LNCaP clone FGC (cell line): ENCODE data around the gene BOD1L1.
A peak's percentile ranks its signal among the peaks of the same experiment; 100 is the strongest.

ENCODE experiments used
- DNase-seq: peaks from one replicate; pipeline ENCODE4 v3.0.0-alpha.2; 2011; ENCODE audit warnings: low read depth
- H3K4me3 ChIP-seq: 2 replicates; pipeline ENCODE4 v1.5.1; 2011; ENCODE audit warnings: mild to moderate bottlenecking, low read depth, low read length, control low read depth
- TF ChIP-seq, protein P1 (sequence below): IDR thresholded peaks from 2 replicates; pipeline ENCODE4 v1.5.1; 2012; ENCODE audit warnings: mild to moderate bottlenecking; ENCODE audit not compliant: control insufficient read depth, insufficient read depth; ENCODE audit errors: extremely low read depth

Gene BOD1L1

DNA sequence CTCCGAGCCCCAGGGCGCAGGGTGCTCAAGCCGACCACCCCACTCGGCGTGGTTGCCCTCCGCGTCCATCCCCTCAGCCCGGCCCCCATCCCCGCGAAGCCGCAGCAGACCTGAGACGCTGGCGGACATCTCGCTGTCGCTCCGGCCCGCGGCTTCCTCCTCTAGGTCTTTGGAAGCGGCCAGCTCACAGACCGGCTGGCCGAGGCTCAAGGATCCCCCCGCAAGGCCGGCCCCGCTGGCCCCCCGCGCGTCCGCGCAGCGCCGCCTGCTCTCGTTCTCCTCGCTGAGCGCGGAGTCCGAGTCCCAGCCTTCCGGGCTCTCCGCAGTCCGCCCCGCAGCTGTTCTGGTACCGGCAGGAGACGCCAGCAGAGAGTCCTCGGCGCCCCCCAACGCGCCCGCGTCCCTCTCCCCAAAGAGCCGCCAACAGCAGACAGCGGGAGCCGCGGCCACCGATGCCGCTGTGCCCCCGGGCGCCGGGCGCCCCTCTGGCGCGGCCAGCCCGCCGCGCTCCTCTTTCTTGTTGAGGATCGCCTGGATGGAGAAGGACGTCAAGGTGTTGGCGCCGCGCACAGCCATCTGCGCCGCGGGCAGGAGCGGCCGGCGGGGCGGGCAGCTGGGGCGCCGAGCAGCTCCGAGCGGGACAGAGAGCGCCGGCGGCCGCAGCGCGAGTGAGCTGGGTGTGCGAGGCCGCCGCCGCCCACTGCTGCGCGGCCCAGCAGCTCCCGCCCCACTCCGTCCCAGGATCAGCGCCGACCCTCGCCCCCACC is 83.5 kb downstream of the BOD1L1 start, which contains the start of gene NKX3-2:
Gene NKX3-2 (minus strand): TSS at position 670 of the 767 bp plus-strand sequence. CDS start 94 bp downstream, at position 576.
- no peak for DNase-seq
- H3K4me3 ChIP-seq = peak within 1 kb of the TSS; percentile 56
- TF ChIP-seq, protein P1, sequence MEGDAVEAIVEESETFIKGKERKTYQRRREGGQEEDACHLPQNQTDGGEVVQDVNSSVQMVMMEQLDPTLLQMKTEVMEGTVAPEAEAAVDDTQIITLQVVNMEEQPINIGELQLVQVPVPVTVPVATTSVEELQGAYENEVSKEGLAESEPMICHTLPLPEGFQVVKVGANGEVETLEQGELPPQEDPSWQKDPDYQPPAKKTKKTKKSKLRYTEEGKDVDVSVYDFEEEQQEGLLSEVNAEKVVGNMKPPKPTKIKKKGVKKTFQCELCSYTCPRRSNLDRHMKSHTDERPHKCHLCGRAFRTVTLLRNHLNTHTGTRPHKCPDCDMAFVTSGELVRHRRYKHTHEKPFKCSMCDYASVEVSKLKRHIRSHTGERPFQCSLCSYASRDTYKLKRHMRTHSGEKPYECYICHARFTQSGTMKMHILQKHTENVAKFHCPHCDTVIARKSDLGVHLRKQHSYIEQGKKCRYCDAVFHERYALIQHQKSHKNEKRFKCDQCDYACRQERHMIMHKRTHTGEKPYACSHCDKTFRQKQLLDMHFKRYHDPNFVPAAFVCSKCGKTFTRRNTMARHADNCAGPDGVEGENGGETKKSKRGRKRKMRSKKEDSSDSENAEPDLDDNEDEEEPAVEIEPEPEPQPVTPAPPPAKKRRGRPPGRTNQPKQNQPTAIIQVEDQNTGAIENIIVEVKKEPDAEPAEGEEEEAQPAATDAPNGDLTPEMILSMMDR = no peak

DNA sequence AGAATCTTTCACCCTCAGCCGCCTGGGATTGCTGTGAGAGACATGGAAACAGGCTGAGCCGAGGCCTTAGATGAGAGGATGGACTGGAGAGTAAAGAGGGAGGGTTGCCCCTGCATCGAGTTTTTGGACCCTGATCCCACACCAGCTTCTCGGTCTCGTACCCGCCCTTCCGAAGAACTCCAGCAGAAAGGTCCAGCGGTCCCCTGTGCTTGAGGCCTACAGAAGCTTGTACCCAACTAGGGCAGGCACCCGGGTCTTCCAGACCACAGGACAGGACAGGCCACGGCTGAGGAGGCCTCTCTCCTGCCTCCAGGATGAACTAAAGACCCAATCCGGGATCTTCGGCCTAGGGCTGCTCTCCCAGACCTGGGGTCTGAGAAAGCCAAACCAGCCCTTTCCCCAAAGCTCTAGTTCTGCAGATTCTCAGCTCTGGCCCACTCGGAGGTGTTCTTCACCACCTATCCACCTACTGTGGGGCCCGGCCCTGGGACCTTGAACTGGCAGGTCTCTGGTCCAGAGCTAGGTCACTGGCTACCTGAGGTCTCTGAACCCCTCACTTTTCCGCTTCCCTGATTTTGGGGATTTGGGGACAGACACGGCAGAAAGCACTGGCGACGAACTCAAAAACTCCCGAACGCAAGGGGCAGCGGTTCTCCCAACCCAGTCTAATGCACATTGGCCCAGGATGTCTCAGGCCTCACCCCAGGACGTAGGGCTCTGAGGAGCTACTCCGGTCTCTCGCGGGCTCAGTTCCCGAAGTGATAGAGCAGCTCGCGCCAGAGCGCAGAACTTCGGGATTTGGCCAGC is 84.3 kb downstream of the BOD1L1 start:
- TF ChIP-seq, protein P1 = no peak
- H3K4me3 ChIP-seq = no peak overlapping the region
- DNase-seq = no peak

DNA sequence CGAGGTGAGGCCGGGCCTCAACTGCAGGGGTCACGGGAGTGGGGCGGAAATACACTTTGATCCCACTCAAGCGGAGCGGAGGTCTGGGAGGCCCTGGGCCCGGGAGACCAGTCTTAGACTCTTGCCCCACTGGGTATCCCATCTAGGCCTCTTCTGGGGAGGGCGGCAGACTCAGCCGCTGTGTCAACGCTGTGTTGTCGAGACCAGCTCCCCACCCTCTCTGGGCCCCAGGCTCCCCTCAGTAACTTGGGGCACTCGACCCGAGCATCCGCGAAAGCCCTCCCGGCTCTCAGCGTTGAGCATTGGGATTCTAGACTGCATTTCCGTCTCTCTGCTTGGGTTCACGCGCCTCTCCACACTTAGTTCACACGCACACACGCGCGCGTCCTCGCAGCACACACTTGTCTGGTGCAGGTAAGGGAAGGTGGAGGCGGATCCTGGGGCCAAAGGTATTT is 84.9 kb downstream of the BOD1L1 start:
- no peak overlapping the region for H3K4me3 ChIP-seq
- TF ChIP-seq, protein P1 = no peak
- DNase-seq = no peak

DNA sequence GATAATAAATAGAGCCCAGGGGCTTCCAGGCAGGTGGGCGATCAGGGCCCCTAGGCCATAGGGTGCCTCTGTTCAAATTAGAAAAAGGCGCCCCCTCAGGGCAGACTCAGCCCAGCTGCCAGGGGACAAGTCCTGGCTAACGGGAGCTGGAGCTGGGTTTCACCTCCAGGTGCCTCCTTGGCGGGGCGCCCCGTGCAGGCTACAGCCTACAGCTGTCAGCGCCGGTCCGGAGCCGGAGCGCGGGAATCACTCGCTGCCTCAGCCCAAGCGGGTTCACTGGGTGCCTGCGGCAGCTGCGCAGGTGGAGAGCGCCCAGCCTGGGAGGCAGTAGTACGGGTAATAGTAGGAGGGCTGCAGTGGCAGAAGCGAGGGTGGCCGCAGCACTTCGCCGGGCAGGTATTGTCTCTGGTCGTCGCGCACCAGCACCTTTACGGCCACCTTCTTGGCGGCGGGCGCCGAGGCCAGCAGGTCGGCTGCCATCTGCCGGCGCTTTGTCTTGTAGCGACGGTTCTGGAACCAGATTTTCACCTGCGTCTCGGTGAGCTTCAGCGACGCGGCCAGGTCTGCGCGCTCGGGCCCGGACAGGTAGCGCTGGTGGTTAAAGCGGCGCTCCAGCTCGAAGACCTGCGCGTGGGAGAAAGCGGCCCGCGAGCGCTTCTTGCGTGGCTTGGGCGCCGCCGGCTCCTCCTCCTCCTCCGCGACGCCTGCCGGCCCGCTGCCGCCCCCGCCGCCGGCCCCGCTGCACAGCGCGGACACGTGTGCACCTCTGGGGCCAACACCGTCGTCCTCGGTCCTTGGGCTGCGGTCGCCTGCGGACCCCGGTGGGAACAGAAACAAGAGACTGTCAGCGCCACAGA is 85.6 kb downstream of the BOD1L1 start:
- DNase-seq = no peak
- TF ChIP-seq, protein P1 = no peak
- no peak overlapping the region for H3K4me3 ChIP-seq

DNA sequence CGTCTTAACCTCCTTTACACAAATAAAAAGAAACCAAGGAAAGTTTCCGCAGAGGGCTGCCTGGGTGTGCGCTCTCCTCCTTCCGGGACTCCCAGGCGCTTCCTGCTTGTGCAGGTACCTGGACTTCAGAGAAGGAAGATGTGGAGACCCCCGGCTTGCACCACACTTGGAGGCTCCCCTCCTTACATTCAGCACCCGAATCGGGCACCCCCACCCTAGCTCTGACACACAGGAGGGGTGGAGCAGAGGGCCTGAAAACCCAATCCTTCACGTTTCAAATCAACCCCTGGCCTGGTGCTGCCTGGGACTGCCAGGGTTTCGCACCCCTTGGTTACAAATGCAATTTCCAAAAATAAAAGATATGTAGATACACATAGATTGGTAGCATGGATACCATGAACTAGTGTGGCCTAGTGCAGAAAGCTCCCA is 86.3 kb downstream of the BOD1L1 start:
- no peak overlapping the region for H3K4me3 ChIP-seq
- no peak for DNase-seq
- TF ChIP-seq, protein P1 = no peak

DNA sequence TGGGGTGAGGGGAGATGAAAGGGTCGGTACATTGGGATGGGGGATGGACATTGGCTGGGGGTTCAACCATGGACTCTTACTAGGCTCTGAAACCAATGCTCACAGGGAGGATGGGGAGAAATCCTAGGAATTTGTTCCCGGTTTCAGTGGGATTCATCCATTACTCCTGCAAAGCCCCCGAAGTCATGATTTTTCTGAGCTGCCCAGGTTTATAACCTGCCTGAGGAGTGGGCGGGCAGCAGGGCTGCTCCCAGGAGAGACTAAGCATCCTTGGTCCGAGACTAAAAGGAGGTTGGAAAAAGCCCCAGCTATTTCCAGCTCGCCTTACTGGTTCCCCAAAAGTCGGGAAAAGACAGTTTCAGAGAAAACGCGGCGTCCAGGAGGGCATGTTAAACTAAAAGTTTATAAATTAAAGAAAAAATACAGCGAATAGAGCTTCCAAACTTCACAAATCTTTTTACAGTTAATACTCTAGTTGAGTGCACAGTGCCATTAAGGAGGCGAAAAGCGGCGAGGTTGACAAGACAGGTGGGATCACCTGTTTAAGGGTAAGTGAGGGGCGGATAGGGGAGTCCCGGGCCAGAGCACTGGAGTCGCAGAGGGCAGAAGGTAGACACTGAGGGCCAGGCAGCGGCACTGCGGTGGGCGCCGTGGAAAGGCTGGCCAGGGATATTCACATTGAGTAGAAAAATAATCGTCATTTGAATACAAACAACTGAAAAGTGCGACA is 86.9 kb downstream of the BOD1L1 start:
- H3K4me3 ChIP-seq = no peak overlapping the region
- TF ChIP-seq, protein P1 = no peak
- no peak for DNase-seq
